ENCODE results near the gene CACNA1S. TPM values are rescaled to one million over a fixed set of nuclear protein-coding genes. Genes with fewer than 3 reads are reported as not detected.

Gene CACNA1S
- total RNA-seq, 2 experiments from 2014 or later = not detected

GRCh38 chr1:201061049-201061448, 51.2 kb downstream of the CACNA1S start:
- no peak for DNase-seq (ENCODE audit: low spot score)
- Histone ChIP-seq H3K79me2 (ENCODE audit: insufficient read depth, low read depth, low read length) (no peaks in the 10 kb centered on the region), H3K9me3 (ENCODE audit: low read length) (no peaks in the 10 kb centered on the region), H4K20me1 (ENCODE audit: insufficient read depth, low read length) (no peaks in the 10 kb centered on the region), H3K27ac (ENCODE audit: low read depth, low read length, poor library complexity, severe bottlenecking) (no peak overlapping the region), H3K9me2 (ENCODE audit: insufficient read depth, low read length) (no peaks in the 10 kb centered on the region), H2AFZ (ENCODE audit: low read length) (no peak overlapping the region), H3K4me1 (ENCODE audit: insufficient read depth, low read length, poor library complexity, severe bottlenecking) (peaks cover 1% of the 10 kb centered on the region), H3K36me3 (ENCODE audit: insufficient read depth, low read length) (no peaks in the 10 kb centered on the region), H3K4me3 (ENCODE audit: low read depth, low read length, poor library complexity, severe bottlenecking) (no peak overlapping the region), H3K4me2 (ENCODE audit: low read length) (no peak overlapping the region)
- CTCF ChIA-PET (ENCODE audit: unreplicated experiment) = no interaction called here
- intact Hi-C loops (cut with micrococcal nuclease; ENCODE audit: unreplicated experiment) = no loop called here
- TF ChIP-seq EZH2phosphoT487 (IDR thresholded peaks at IDR 0.05; ENCODE audit: borderline replicate concordance, low read depth, low read length) = no peak
- TF ChIP-seq, protein P1, sequence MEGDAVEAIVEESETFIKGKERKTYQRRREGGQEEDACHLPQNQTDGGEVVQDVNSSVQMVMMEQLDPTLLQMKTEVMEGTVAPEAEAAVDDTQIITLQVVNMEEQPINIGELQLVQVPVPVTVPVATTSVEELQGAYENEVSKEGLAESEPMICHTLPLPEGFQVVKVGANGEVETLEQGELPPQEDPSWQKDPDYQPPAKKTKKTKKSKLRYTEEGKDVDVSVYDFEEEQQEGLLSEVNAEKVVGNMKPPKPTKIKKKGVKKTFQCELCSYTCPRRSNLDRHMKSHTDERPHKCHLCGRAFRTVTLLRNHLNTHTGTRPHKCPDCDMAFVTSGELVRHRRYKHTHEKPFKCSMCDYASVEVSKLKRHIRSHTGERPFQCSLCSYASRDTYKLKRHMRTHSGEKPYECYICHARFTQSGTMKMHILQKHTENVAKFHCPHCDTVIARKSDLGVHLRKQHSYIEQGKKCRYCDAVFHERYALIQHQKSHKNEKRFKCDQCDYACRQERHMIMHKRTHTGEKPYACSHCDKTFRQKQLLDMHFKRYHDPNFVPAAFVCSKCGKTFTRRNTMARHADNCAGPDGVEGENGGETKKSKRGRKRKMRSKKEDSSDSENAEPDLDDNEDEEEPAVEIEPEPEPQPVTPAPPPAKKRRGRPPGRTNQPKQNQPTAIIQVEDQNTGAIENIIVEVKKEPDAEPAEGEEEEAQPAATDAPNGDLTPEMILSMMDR (conservative IDR thresholded peaks at IDR 0.05; ENCODE audit: low read length) = no peak
- POLR2A ChIA-PET = no interaction called here
- no TSS peak for BruUV-seq (replicated peaks)

DNA sequence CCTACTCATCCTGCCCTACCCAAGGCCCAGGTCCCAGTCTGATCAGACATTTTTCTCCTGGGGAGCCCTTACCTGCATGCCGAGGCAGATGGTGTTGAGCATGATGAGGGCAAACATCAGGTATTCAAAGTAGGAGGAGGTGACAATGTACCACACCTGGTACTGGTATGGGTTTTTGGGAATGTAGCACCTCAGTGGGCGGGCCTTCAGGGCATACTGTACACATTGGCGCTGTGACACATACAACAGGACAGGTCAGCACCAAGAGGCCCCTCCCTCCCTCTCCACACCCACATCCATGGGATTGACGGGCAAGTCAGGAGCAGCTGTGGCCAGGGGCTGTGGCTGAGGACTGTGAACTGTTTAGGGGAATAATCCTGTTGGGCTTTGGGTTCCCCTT, 51.6 kb downstream of the CACNA1S start:
- no peaks in the 10 kb centered on the region for H3K79me2 ChIP-seq (ENCODE audit: insufficient read depth, low read depth, low read length)
- no peaks in the 10 kb centered on the region for H4K20me1 ChIP-seq (ENCODE audit: insufficient read depth, low read length)
- ChIA-PET POLR2A (no interaction called here), CTCF (ENCODE audit: unreplicated experiment) (no interaction called here)
- no peak overlapping the region for H2AFZ ChIP-seq (ENCODE audit: low read length)
- no peaks in the 10 kb centered on the region for H3K9me3 ChIP-seq (ENCODE audit: low read length)
- H3K9me2 ChIP-seq (ENCODE audit: insufficient read depth, low read length) = no peaks in the 10 kb centered on the region
- H3K4me2 ChIP-seq (ENCODE audit: low read length) = no peak overlapping the region
- H3K4me3 ChIP-seq (ENCODE audit: low read depth, low read length, poor library complexity, severe bottlenecking) = no peak overlapping the region
- intact Hi-C loops (cut with micrococcal nuclease; ENCODE audit: unreplicated experiment) = no loop called here
- BruUV-seq (replicated peaks) = no TSS peak
- H3K4me1 ChIP-seq (ENCODE audit: insufficient read depth, low read length, poor library complexity, severe bottlenecking) = peaks cover 6% of the 10 kb centered on the region
- no peak for DNase-seq (ENCODE audit: low spot score)
- H3K36me3 ChIP-seq (ENCODE audit: insufficient read depth, low read length) = no peaks in the 10 kb centered on the region
- TF ChIP-seq, protein P1 (conservative IDR thresholded peaks at IDR 0.05; ENCODE audit: low read length) = no peak
- TF ChIP-seq EZH2phosphoT487 (IDR thresholded peaks at IDR 0.05; ENCODE audit: borderline replicate concordance, low read depth, low read length) = no peak
- no peak overlapping the region for H3K27ac ChIP-seq (ENCODE audit: low read depth, low read length, poor library complexity, severe bottlenecking)

DNA sequence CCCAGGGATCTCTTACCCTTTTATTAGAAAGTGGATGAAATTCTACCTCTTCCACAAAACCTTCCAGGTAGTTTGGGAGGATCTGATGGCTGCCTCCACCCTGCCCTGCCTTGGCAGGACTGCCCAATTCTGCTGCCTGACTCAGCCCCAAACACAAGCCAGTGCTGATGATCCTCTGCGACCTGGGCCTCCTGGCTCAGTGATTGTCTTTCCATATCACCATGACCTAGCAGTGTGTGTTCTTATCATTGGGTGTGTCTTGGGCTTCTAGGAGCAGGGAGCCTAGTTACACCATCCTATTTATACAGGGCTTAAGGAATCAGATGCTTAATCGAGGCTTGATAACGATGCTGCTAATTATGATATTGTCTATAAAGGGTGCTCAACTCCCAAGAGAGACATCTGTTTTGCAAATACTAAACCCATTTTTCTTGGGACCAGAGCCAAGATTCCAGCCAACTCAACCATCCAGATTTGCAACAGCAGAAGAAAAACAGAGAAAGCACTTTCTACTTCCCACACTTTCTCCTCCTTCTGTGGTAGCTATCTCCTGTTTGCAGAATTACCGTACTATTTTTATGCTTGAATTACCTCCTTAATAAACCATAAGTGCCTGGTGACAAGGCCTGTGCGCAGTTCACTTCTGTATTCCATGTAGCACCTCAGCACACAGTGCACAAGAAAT, 52.2 kb downstream of the CACNA1S start:
- no peaks in the 10 kb centered on the region for H3K36me3 ChIP-seq (ENCODE audit: insufficient read depth, low read length)
- H3K9me2 ChIP-seq (ENCODE audit: insufficient read depth, low read length) = no peaks in the 10 kb centered on the region
- BruUV-seq (replicated peaks) = no TSS peak
- ChIA-PET POLR2A (interaction anchor here (0.6 kb wide), 1 partner anchor 183 kb away, joined by 3 read pairs; no protein-coding TSS in a partner anchor), CTCF (ENCODE audit: unreplicated experiment) (no interaction called here)
- intact Hi-C loops (cut with micrococcal nuclease; ENCODE audit: unreplicated experiment) = no loop called here
- no peaks in the 10 kb centered on the region for H3K79me2 ChIP-seq (ENCODE audit: insufficient read depth, low read depth, low read length)
- no peak for DNase-seq (ENCODE audit: low spot score)
- no peak overlapping the region for H2AFZ ChIP-seq (ENCODE audit: low read length)
- no peaks in the 10 kb centered on the region for H4K20me1 ChIP-seq (ENCODE audit: insufficient read depth, low read length)
- H3K4me1 ChIP-seq (ENCODE audit: insufficient read depth, low read length, poor library complexity, severe bottlenecking) = peaks cover 10% of the 10 kb centered on the region
- TF ChIP-seq, protein P1 (conservative IDR thresholded peaks at IDR 0.05; ENCODE audit: low read length) = no peak
- no peak for TF ChIP-seq EZH2phosphoT487 (IDR thresholded peaks at IDR 0.05; ENCODE audit: borderline replicate concordance, low read depth, low read length)
- no peak overlapping the region for H3K4me3 ChIP-seq (ENCODE audit: low read depth, low read length, poor library complexity, severe bottlenecking)
- H3K27ac ChIP-seq (ENCODE audit: low read depth, low read length, poor library complexity, severe bottlenecking) = no peak overlapping the region
- no peak overlapping the region for H3K4me2 ChIP-seq (ENCODE audit: low read length)
- no peaks in the 10 kb centered on the region for H3K9me3 ChIP-seq (ENCODE audit: low read length)
